Ovary (tissue), 10 donors: Measurements from ENCODE around the gene ZNF385C. TPM values are rescaled to one million over a fixed set of nuclear protein-coding genes. Genes with fewer than 3 reads are reported as not detected.
"Not testable (repeated sequence)": the region's sequence is repeated elsewhere in the genome, so short reads cannot be mapped to it uniquely, and the experiment has no call there.

Experiments
- DNase-seq, 5 donors: peaks; one replicate each; pipeline ENCODE4 v3.0.0-alpha.2; 2019 to 2020
- H3K27ac ChIP-seq, 2 donors: fragments of 200-600 bp; one replicate each; pipeline versions ENCODE4 v1.5.1 to v1.8.0; 2019 to 2022
- H3K27me3 ChIP-seq: fragments of 200-600 bp; one replicate; pipeline ENCODE4 v1.8.0; 2022
- H3K36me3 ChIP-seq: fragments of 200-600 bp; sonication (generic); one replicate; pipeline ENCODE4 v1.5.1; 2019
- H3K4me1 ChIP-seq: one replicate; pipeline ENCODE4 v1.8.1; 2013; ENCODE audit warnings: mild to moderate bottlenecking, moderate library complexity; ENCODE audit not compliant: insufficient read depth
- H3K4me3 ChIP-seq: fragments of 200-600 bp; sonication (generic); one replicate; pipeline ENCODE4 v1.5.1; 2017
- H3K9me3 ChIP-seq, 2 donors: fragments of 200-600 bp in 1 of 2; sonication (generic) in 1 of 2; one replicate each; pipeline versions ENCODE4 v1.5.1 to v1.8.1; 2013 to 2019; ENCODE audit warnings: mild to moderate bottlenecking in 1 of 2, moderate library complexity in 1 of 2
- CTCF ChIP-seq, 3 donors: fragments of 450-650 bp in 2 of 3; fragments of 200-600 bp in 1 of 3; IDR thresholded peaks; one replicate each; pipeline versions ENCODE4 v1.5.1 to v1.8.0; 2016 to 2022; ENCODE audit warnings: antibody characterized with exemption in 3 of 3, mild to moderate bottlenecking in 1 of 3
- EP300 ChIP-seq: sonication (generic); formaldehyde crosslinking; IDR thresholded peaks from one replicate; pipeline ENCODE4 v1.6.1; 2017; ENCODE audit warnings: antibody characterized with exemption
- POLR2A ChIP-seq: fragments of 450-650 bp; IDR thresholded peaks from one replicate; pipeline ENCODE4 v1.6.1; 2017; ENCODE audit warnings: antibody characterized with exemption, mild to moderate bottlenecking, moderate library complexity
- WGBS, 3 donors: extraction: QIAGEN DNeasy Blood & Tissue Kit in 1 of 3; methylation state at CpG; one replicate each; pipeline versions ENCODE4 v1.1.5 to v1.1.7; 2013 to 2017; 5-methylcytosine and 5-hydroxymethylcytosine counted together
- intact Hi-C, 4 donors: fragments of 100-400 bp; cut with DNase I; formaldehyde crosslinking; loops; one replicate each; pipeline versions ENCODE4 v1.11.0 to v1.15.1; 2022 to 2023
- long read RNA-seq, 3 donors: library from polyadenylated mRNA in 2 of 3; unstranded in 2 of 3; transcript quantifications; one replicate each; pipeline ENCODE4 v2.0.0 and lab custom pipeline, GENCODE V29; 2021 to 2026
- polyA plus RNA-seq, 2 donors: library from polyadenylated mRNA; stranded (reverse); fragments of 200-250 nt in 1 of 2; fragments of 350-450 nt in 1 of 2; fragmentation: Illumina TruSeq in 1 of 2; extraction: RNeasy Lipid Tissue Mini Kit (QIAGEN cat#74804) in 1 of 2; gene quantifications; one replicate each; pipeline ENCODE4 v1.2.3, GENCODE V29; 2013 to 2014
- total RNA-seq, 7 donors: library from RNA; depleted of rRNA in 2 of 7; stranded (reverse); fragments of >200 nt in 2 of 7; fragmentation: NEBNext Ultra II Directional in 3 of 7; extraction: Animal tissue kit (Norgen Biotek cat#: 25700) in 3 of 7; gene quantifications; one replicate each; pipeline versions ENCODE4 v1.1.0 to v1.2.4, GENCODE V29; 2016 to 2023
- donor health status: DM: no; HTN: no; CAD: no; lungs with moderate emphysema.
- donor health status: DM: no; HTN: no; CAD: no.
- donor health status: Bipolar disorder and iron deficiency.
- donor health status: DM: yes; HTN: yes; CAD: no.
- donor health status: DM: no; HTN: no; CAD: no.
- donor health status: DM: yes; HTN: yes; CAD: no.

The ZNF385C gene, protein sequence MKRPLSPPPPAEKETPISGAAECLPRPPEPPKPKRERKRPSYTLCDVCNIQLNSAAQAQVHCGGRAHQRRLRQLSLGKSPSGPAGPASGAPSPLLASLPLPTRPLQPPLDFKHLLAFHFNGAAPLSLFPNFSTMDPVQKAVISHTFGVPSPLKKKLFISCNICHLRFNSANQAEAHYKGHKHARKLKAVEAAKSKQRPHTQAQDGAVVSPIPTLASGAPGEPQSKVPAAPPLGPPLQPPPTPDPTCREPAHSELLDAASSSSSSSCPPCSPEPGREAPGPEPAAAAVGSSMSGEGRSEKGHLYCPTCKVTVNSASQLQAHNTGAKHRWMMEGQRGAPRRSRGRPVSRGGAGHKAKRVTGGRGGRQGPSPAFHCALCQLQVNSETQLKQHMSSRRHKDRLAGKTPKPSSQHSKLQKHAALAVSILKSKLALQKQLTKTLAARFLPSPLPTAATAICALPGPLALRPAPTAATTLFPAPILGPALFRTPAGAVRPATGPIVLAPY
- 1 to 10 TPM in 6 of 7 donors, under 1 TPM in 1; 0.36 to 2.0 (median 1.5) TPM for total RNA-seq
- 1 to 10 TPM; 1.8 to 3.0 TPM for polyA plus RNA-seq
- long read RNA-seq, donor 1, partial matches to known transcripts, result 0 of 1 reads
- long read RNA-seq, donor 1, other reads (novel, unspliced or antisense), result 1 of 1 reads
- long read RNA-seq, donor 2, result 0 reads
- long read RNA-seq, donor 3, partial matches to known transcripts, result 2 of 7 reads
- long read RNA-seq, donor 3, other reads (novel, unspliced or antisense), result 5 of 7 reads

- DNase-seq, result peak in 2 of 5 donors; percentile 36 to 43
- TF ChIP-seq CTCF (IDR thresholded peaks at IDR 0.05), result no peak
- TF ChIP-seq POLR2A, result no peak
- TF ChIP-seq EP300, result no peak
- intact Hi-C loops, result no loop called here
- Histone ChIP-seq H3K9me3 (no peaks in the 10 kb centered on the region), H3K4me3 (no peak within 1 kb of the TSS), H3K27ac (peak within 1 kb of the TSS in 1 of 2 donors; percentile 76), H3K4me1 (peaks cover 3% of the 10 kb centered on the region), H3K27me3 (no peaks in the 10 kb centered on the region), H3K36me3 (no peaks in the 10 kb centered on the region)
- WGBS, 3 donors, result 19 to 24% (median 21%) methylated on average over 38 to 52 of the region's 52 CpGs
Measured at GRCh38 chr17:42097691-42098631, at the start of gene ZNF385C. TSS of gene ZNF385C (minus strand) at chr17:42098473. CDS start at chr17:42063056, 35,417 bp downstream.

DNA sequence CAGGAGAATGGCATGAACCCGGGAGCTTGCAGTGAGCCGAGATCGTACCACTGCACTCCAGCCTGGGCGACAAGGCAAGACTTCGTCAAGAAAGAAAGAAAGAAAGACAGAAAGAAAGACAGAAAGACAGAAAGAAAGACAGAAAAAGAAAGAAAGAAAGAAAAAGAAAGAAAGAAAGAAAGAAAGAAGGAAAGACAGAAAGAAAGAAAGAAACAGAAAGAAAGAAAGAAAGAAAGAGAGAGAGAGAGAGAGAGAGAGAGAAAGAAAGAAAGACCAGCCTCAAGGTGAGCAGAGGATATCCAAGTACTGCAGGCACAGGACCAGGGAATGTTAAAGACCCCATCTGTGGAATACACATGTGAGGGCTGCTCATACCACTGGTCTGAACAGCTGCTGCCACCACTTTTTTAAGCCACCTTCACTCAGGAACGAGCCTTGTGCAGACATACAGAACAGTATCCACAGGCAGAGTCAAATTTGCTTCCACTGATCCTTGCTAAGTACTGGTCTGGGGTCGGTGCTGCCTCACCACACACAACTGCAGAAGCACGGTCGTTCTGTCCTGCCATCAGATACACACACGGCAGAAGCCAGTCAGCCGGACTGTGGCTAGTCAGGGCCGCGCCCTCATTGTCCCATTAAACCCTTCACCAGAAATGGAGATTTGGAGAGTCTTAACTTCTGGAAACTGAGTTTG, 48.8 kb upstream of the ZNF385C start:
- intact Hi-C loops, result no loop called here
- peaks cover 1% of the 10 kb centered on the region for H3K4me1 ChIP-seq
- H3K27ac ChIP-seq, result no peak overlapping the region
- 80 to 85% (median 81%) methylated on average over 13 of the region's 13 CpGs for WGBS, 3 donors
- no peaks in the 10 kb centered on the region for H3K36me3 ChIP-seq
- TF ChIP-seq EP300, result no peak
- TF ChIP-seq POLR2A, result no peak
- no peak for TF ChIP-seq CTCF (IDR thresholded peaks at IDR 0.05)
- H3K4me3 ChIP-seq, result no peak overlapping the region
- DNase-seq, result no peak
- no peaks in the 10 kb centered on the region for H3K27me3 ChIP-seq
- H3K9me3 ChIP-seq, result no peaks in the 10 kb centered on the region

GRCh38 chr17:42143138-42143537, 44.9 kb upstream of the ZNF385C start:
- H3K27ac ChIP-seq, H3K9me3 ChIP-seq, DNase-seq, intact Hi-C loops, H3K27me3 ChIP-seq, H3K4me1 ChIP-seq, H3K36me3 ChIP-seq, H3K4me3 ChIP-seq: not testable (repeated sequence)
- WGBS, 3 donors, result 70 to 76% (median 76%) methylated on average over 4 of the region's 4 CpGs

DNA sequence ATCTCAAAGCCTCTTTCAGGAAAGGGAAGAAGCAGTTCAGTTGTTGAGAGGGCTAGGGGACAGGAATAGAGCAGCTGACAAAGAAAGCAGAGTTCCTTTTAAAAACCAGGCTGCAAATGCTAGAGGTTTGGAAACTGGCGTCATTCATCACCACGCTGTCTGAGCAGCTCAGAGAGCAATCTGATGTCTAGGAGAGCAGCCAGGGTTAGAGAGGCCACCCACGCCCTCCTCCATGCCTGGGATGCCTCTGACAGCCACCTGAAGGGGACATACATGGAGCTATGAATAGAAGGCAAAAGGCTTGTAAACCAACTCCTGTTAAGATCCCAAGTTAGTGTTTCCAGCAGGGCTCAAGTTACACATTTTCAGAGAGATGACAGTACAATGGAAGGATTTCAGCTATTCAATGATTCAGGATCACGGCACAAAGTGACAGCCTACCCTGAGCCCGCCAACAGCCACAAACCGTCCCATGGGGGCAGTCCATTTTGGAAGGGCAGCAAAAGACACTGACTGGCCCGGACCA, 44.2 kb upstream of the ZNF385C start:
- peaks cover 3% of the 10 kb centered on the region for H3K4me1 ChIP-seq
- no peaks in the 10 kb centered on the region for H3K27me3 ChIP-seq
- H3K4me3 ChIP-seq, result no peak overlapping the region
- WGBS, 3 donors, result 78 to 90% (median 82%) methylated on average over 7 of the region's 7 CpGs
- no peak overlapping the region for H3K27ac ChIP-seq
- H3K36me3 ChIP-seq, result no peaks in the 10 kb centered on the region
- H3K9me3 ChIP-seq, result no peaks in the 10 kb centered on the region
- TF ChIP-seq CTCF (IDR thresholded peaks at IDR 0.05) (no peak), EP300 (no peak), POLR2A (no peak)
- no peak for DNase-seq
- intact Hi-C loops, result no loop called here
